ENCODE results near the gene NBL1. TPM values are rescaled to one million over a fixed set of nuclear protein-coding genes. Genes with fewer than 3 reads are reported as not detected.

The NBL1 gene
- total and polyA plus RNA-seq, 9 of the 15 experiments (the other 6 are each of a cell fraction or from before 2014, with no cell fraction given), result 0.10 to 3.7 (median 1.8) TPM; not detected in 1

- Histone ChIP-seq H3K27me3 (ENCODE audit: control insufficient read depth in 2 of 2, insufficient read depth in 2 of 2, low read length in 2 of 2) (peaks cover 0 to 31% of the 10 kb centered on the region in 2 experiments; a peak in 3 of 5 replicates), H3K79me2 (ENCODE audit: control insufficient read depth, insufficient read depth, low read length) (no peaks in the 10 kb centered on the region), H3K27ac (ENCODE audit: extremely low read depth, low read depth, low read length) (no peak overlapping the region), H3K9me3 (replicated peaks; ENCODE audit: control insufficient read depth, insufficient read depth, low read depth, low read length) (no peaks in the 10 kb centered on the region), H3K4me3 (no peak overlapping the region), H3K9ac (ENCODE audit: insufficient read depth in 1 of 2, low read depth in 2 of 2, low read length in 2 of 2) (no peak overlapping the region), H3K9me1 (ENCODE audit: control insufficient read depth, insufficient read depth, low read length) (no peaks in the 10 kb centered on the region), H3K36me3 (ENCODE audit: control insufficient read depth, insufficient read depth, low read length) (no peaks in the 10 kb centered on the region), H2AFZ (ENCODE audit: low read depth, low read length) (no peak overlapping the region), H3K4me2 (ENCODE audit: insufficient read depth, low read length) (no peak overlapping the region), H3K4me1 (replicated peaks in 1 of 2; ENCODE audit: control insufficient read depth in 2 of 2, insufficient read depth in 2 of 2, low read length in 2 of 2) (peaks cover 5 to 16% of the 10 kb centered on the region in 2 experiments; a peak in 4 of 5 replicates), H4K20me1 (replicated peaks; ENCODE audit: control insufficient read depth, insufficient read depth, low read length) (no peaks in the 10 kb centered on the region)
- DNase-seq (ENCODE audit: extremely low read depth in 1 of 4, low spot score in 3 of 4) (peak in 1 of 4 experiments; percentile 42), FAIRE-seq (no peak), ATAC-seq (no peak)
- intact Hi-C loops (cut with micrococcal nuclease), result loop anchor here (10.0 kb wide), 2 partner anchors 472 to 752 kb away; partner anchors contain the start of gene ALDH4A1
- POLR2A ChIA-PET, result interaction anchor here (0.7 to 0.8 kb wide), 2 partner anchors 30 to 363 kb away, joined by 3 read pairs; no protein-coding TSS in a partner anchor
- TF ChIP-seq, protein P1, sequence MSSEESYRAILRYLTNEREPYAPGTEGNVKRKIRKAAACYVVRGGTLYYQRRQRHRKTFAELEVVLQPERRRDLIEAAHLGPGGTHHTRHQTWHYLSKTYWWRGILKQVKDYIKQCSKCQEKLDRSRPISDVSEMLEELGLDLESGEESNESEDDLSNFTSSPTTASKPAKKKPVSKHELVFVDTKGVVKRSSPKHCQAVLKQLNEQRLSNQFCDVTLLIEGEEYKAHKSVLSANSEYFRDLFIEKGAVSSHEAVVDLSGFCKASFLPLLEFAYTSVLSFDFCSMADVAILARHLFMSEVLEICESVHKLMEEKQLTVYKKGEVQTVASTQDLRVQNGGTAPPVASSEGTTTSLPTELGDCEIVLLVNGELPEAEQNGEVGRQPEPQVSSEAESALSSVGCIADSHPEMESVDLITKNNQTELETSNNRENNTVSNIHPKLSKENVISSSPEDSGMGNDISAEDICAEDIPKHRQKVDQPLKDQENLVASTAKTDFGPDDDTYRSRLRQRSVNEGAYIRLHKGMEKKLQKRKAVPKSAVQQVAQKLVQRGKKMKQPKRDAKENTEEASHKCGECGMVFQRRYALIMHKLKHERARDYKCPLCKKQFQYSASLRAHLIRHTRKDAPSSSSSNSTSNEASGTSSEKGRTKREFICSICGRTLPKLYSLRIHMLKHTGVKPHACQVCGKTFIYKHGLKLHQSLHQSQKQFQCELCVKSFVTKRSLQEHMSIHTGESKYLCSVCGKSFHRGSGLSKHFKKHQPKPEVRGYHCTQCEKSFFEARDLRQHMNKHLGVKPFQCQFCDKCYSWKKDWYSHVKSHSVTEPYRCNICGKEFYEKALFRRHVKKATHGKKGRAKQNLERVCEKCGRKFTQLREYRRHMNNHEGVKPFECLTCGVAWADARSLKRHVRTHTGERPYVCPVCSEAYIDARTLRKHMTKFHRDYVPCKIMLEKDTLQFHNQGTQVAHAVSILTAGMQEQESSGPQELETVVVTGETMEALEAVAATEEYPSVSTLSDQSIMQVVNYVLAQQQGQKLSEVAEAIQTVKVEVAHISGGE (CRISPR knock-in tag; IDR thresholded peaks at IDR 0.05), result no peak
- TF ChIP-seq E2F3 (CRISPR knock-in tag; IDR thresholded peaks at IDR 0.05) (no peak), NFE2L1 (tag; IDR thresholded peaks at IDR 0.05; ENCODE audit: borderline replicate concordance, low read depth) (no peak), NFE2 (IDR thresholded peaks at IDR 0.05; ENCODE audit: low read depth) (no peak), RFX1 (IDR thresholded peaks at IDR 0.05) (peak; percentile 80)
- TF ChIP-seq, protein P2, sequence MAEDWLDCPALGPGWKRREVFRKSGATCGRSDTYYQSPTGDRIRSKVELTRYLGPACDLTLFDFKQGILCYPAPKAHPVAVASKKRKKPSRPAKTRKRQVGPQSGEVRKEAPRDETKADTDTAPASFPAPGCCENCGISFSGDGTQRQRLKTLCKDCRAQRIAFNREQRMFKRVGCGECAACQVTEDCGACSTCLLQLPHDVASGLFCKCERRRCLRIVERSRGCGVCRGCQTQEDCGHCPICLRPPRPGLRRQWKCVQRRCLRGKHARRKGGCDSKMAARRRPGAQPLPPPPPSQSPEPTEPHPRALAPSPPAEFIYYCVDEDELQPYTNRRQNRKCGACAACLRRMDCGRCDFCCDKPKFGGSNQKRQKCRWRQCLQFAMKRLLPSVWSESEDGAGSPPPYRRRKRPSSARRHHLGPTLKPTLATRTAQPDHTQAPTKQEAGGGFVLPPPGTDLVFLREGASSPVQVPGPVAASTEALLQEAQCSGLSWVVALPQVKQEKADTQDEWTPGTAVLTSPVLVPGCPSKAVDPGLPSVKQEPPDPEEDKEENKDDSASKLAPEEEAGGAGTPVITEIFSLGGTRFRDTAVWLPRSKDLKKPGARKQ (CRISPR knock-in tag; IDR thresholded peaks at IDR 0.05), result no peak
- WGBS (ENCODE audit: insufficient coverage, low coverage, missing lambda C conversion rate), result 13% methylated on average over 11 of the region's 15 CpGs
- CTCF ChIA-PET (ENCODE audit: low intra/inter-chr PET ratio), result no interaction called here
- in situ Hi-C loops (cut with MboI), result loop anchor here (10.0 to 25.0 kb wide), 5 partner anchors 412 to 1045 kb away; no protein-coding TSS in a partner anchor
- no TSS peak for BruUV-seq (replicated peaks)
These were observed 12.8 kb downstream of the NBL1 start for GRCh38 chr1:19656780-19657466.
